GM23338 (cell line): ENCODE measurements around the gene PAX2.

Experiments
- CREB1 ChIP-seq: fragments of 250-450 bp; sonication (Bioruptor Pico); IDR thresholded peaks from 2 replicates; pipeline ENCODE4 v1.5.0; 2020; ENCODE audit warnings: low read depth, mild to moderate bottlenecking, moderate library complexity
- EZH2 ChIP-seq: fragments of 200-600 bp; sonication (generic); IDR thresholded peaks from one replicate; pipeline ENCODE4 v1.8.0; 2017; ENCODE audit warnings: antibody characterized with exemption, mild to moderate bottlenecking, low read depth; ENCODE audit not compliant: unreplicated experiment
- EZH2phosphoT487 ChIP-seq: fragments of 200-600 bp; sonication (generic); IDR thresholded peaks from one replicate; pipeline ENCODE4 v1.8.1; 2018; ENCODE audit warnings: antibody characterized with exemption; ENCODE audit not compliant: unreplicated experiment
- JUNB ChIP-seq: IDR thresholded peaks from one replicate; pipeline ENCODE4 v1.6.1; 2016; ENCODE audit warnings: antibody characterized with exemption; ENCODE audit not compliant: unreplicated experiment
- NANOG ChIP-seq: IDR thresholded peaks from 2 replicates; pipeline ENCODE4 v1.6.1; 2016; ENCODE audit warnings: antibody characterized with exemption, borderline replicate concordance
- POLR2AphosphoS5 ChIP-seq: IDR thresholded peaks from 2 replicates; pipeline ENCODE4 v1.6.1; 2016; ENCODE audit warnings: antibody characterized with exemption, low read depth
- STAT1 ChIP-seq: IDR thresholded peaks from one replicate; pipeline ENCODE4 v1.6.1; 2016; ENCODE audit warnings: antibody characterized with exemption; ENCODE audit not compliant: unreplicated experiment
- ZNF114 ChIP-seq: fragments of 250-450 bp; sonication (Bioruptor Pico); IDR thresholded peaks from 2 replicates; pipeline ENCODE4 v1.5.0; 2020; ENCODE audit warnings: mild to moderate bottlenecking, moderate library complexity
- ZNF331 ChIP-seq: fragments of 250-450 bp; sonication (Bioruptor Pico); IDR thresholded peaks from 2 replicates; pipeline ENCODE4 v1.5.0; 2020; ENCODE audit warnings: low read depth, mild to moderate bottlenecking, moderate library complexity
- TF ChIP-seq, protein P1 (sequence below), 2 experiments: fragments of 200-600 bp in 1 of 2; sonication (generic) in 1 of 2; conservative IDR thresholded peaks; 2 replicates each; pipeline versions ENCODE4 v1.5.1 to v1.6.1; 2016 to 2017; ENCODE audit warnings: antibody characterized with exemption in 2 of 2, low read depth in 2 of 2, mild to moderate bottlenecking in 2 of 2, moderate library complexity in 1 of 2
- TF ChIP-seq, protein P2 (sequence below): IDR thresholded peaks from one replicate; pipeline ENCODE4 v1.6.1; 2018; ENCODE audit warnings: antibody characterized with exemption; ENCODE audit not compliant: unreplicated experiment
- TF ChIP-seq, protein P3 (sequence below): IDR thresholded peaks from 2 replicates; pipeline ENCODE4 v1.6.1; 2016; ENCODE audit warnings: antibody characterized with exemption

DNA sequence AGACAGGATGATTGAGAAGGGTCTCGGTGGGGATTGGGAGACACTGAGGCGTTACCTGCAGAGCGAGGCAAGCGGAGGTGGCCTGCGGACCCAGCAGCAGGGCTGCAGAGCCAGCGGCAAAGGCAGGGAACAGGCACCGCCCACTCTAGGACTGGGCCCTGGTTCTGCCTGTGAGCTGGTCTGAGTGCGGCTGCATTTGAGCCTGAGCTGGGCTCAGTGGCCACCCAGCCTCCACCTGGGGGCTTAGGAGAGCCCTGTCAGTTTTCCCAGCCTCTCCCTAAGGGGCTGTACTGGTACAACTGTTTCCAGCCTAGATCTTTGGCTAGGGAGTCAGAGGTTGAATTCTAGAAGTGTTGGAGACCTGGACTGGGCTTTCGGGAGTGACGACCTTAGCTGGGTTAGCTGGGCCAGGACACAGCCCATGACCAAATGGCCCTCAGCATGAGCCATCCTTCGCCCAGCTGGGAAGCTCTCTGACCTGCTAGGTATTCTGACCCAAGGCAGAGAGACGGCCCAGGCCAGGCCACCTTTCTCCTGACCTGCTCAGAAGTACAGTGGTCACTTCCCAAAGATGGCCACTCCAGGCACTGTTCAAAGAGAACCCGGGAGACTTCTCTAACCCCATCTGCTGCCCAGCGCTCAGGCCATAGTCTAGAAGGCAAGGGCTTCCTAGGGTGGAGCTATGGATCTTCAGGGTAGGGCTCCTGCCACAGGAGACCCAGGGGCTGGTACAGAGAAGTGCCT, 64.9 kb downstream of the PAX2 start:
- TF ChIP-seq EZH2 (no peak), POLR2AphosphoS5 (no peak), STAT1 (no peak), JUNB (no peak), CREB1 (no peak), ZNF114 (CRISPR knock-in tag) (no peak), ZNF331 (no peak), EZH2phosphoT487 (no peak), NANOG (no peak)
- TF ChIP-seq, protein P1, sequence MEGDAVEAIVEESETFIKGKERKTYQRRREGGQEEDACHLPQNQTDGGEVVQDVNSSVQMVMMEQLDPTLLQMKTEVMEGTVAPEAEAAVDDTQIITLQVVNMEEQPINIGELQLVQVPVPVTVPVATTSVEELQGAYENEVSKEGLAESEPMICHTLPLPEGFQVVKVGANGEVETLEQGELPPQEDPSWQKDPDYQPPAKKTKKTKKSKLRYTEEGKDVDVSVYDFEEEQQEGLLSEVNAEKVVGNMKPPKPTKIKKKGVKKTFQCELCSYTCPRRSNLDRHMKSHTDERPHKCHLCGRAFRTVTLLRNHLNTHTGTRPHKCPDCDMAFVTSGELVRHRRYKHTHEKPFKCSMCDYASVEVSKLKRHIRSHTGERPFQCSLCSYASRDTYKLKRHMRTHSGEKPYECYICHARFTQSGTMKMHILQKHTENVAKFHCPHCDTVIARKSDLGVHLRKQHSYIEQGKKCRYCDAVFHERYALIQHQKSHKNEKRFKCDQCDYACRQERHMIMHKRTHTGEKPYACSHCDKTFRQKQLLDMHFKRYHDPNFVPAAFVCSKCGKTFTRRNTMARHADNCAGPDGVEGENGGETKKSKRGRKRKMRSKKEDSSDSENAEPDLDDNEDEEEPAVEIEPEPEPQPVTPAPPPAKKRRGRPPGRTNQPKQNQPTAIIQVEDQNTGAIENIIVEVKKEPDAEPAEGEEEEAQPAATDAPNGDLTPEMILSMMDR (conservative IDR thresholded peaks at IDR 0.05; ENCODE audit: low read depth in 2 of 2) = no peak
- TF ChIP-seq, protein P2, sequence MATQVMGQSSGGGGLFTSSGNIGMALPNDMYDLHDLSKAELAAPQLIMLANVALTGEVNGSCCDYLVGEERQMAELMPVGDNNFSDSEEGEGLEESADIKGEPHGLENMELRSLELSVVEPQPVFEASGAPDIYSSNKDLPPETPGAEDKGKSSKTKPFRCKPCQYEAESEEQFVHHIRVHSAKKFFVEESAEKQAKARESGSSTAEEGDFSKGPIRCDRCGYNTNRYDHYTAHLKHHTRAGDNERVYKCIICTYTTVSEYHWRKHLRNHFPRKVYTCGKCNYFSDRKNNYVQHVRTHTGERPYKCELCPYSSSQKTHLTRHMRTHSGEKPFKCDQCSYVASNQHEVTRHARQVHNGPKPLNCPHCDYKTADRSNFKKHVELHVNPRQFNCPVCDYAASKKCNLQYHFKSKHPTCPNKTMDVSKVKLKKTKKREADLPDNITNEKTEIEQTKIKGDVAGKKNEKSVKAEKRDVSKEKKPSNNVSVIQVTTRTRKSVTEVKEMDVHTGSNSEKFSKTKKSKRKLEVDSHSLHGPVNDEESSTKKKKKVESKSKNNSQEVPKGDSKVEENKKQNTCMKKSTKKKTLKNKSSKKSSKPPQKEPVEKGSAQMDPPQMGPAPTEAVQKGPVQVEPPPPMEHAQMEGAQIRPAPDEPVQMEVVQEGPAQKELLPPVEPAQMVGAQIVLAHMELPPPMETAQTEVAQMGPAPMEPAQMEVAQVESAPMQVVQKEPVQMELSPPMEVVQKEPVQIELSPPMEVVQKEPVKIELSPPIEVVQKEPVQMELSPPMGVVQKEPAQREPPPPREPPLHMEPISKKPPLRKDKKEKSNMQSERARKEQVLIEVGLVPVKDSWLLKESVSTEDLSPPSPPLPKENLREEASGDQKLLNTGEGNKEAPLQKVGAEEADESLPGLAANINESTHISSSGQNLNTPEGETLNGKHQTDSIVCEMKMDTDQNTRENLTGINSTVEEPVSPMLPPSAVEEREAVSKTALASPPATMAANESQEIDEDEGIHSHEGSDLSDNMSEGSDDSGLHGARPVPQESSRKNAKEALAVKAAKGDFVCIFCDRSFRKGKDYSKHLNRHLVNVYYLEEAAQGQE = no peak
- TF ChIP-seq, protein P3, sequence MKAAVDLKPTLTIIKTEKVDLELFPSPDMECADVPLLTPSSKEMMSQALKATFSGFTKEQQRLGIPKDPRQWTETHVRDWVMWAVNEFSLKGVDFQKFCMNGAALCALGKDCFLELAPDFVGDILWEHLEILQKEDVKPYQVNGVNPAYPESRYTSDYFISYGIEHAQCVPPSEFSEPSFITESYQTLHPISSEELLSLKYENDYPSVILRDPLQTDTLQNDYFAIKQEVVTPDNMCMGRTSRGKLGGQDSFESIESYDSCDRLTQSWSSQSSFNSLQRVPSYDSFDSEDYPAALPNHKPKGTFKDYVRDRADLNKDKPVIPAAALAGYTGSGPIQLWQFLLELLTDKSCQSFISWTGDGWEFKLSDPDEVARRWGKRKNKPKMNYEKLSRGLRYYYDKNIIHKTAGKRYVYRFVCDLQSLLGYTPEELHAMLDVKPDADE = no peak
